ENCODE data around the gene TMEM217.
"Not testable (repeated sequence)": the region's sequence is repeated elsewhere in the genome, so short reads cannot be mapped to it uniquely, and the experiment has no call there.

Gene TMEM217

GRCh38 chr6:37257634-37258404 lies at the start of gene TMEM217, which contains the start of gene TBC1D22B:
TSS of gene TMEM217 (minus strand) at chr6:37258144. CDS start at chr6:37219030, 39,114 bp downstream.
TSS of gene TBC1D22B (plus strand) at chr6:37257772. CDS start at chr6:37257918, 146 bp downstream.
- DNase-seq (ENCODE audit: insufficient read length, low spot score), result peak; percentile 93
- no peak for FAIRE-seq
- no peak for TF ChIP-seq CTCF (IDR thresholded peaks at IDR 0.05; ENCODE audit: insufficient read depth, missing control alignments)

DNA sequence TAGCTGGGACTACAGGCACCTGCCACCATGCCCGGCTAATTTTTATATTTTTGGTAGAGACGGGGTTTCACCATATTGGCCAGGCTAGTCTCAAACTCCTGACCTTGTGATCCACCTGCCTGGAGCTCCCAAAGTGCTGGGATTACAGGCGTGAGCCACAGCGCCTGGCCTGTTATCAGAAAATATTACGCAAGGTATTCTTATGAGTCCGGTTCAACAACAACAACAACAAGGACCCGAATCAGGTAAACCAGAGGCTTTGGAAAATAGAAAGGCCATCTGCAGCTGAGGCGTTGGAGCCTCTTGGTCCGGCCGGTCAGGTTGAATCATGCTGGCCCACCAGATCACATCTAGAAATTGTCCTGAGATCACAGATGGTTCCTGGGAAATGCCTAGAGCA lies 49.5 kb upstream of the TMEM217 start:
- not testable (repeated sequence) for DNase-seq (ENCODE audit: insufficient read length, low spot score); FAIRE-seq

DNA sequence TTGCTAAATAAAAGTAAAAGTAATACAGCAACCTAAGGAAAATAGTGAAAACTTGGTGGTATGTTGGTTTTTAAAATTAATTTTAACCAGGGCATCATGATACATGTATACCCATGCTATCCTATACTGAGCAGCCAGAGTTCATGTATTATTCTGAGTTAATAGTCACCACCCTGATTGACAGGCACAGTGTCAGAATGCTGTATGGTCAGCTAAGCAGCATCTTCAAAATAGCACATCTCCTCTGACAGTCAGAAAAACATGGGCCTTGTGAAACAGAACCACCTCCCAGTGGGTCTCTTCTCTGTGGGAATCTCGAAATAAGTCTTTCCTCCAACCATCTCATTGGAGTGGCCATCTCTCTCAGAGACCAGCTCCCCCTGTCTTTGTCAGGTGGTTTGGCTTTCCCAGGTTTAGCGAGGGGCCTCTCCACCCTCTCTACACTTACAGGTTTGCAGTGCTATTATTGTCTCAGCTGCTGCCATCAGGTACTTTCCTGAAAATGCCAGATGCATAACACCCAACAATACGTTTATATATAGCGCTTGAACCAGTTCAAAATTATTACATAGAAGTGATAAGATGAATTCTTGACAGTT lies 48.8 kb upstream of the TMEM217 start:
- DNase-seq (ENCODE audit: insufficient read length, low spot score) (no peak), FAIRE-seq (no peak)
- TF ChIP-seq CTCF (IDR thresholded peaks at IDR 0.05; ENCODE audit: insufficient read depth, missing control alignments), result no peak

GRCh38 chr6:37305841-37306425 lies 48.0 kb upstream of the TMEM217 start:
- FAIRE-seq (no peak), DNase-seq (ENCODE audit: insufficient read length, low spot score) (no peak)
- TF ChIP-seq CTCF (IDR thresholded peaks at IDR 0.05; ENCODE audit: insufficient read depth, missing control alignments), result no peak

GRCh38 chr6:37304766-37305165 lies 46.8 kb upstream of the TMEM217 start:
- FAIRE-seq (no peak), DNase-seq (ENCODE audit: insufficient read length, low spot score) (no peak)
- no peak for TF ChIP-seq CTCF (IDR thresholded peaks at IDR 0.05; ENCODE audit: insufficient read depth, missing control alignments)

GRCh38 chr6:37303891-37304503 lies 46.1 kb upstream of the TMEM217 start:
- no peak for FAIRE-seq
- no peak for DNase-seq (ENCODE audit: insufficient read length, low spot score)
- peak; percentile 91 for TF ChIP-seq CTCF (IDR thresholded peaks at IDR 0.05; ENCODE audit: insufficient read depth, missing control alignments)

DNA sequence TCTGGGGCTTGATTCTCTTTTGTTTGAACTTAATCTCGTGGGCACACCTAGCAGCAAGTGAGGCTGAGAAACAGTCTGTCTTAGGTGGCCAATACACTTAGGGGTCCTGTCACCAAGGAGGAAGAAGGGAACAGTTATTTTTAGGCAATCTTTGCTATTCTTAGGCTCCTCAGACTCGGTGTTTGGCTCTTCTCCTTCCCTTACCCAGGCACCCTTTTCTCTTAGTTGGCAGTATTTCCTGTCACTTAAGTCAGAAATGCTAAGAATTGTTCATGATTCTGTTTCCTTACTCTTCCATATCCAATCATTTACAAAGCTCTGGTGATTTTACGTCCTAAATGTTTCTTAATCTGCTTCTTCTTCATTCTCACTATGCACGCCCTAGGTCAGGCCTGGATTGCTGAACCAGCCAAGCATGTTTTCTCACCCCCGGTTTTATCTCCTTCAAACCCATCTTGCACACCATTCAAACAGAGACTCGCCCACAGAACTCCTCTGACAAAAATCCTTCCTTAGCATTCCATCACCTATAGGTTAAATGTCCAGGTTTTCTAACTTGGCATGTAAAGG lies 45.2 kb upstream of the TMEM217 start:
- TF ChIP-seq CTCF (IDR thresholded peaks at IDR 0.05; ENCODE audit: insufficient read depth, missing control alignments), result no peak
- DNase-seq (ENCODE audit: insufficient read length, low spot score) (no peak), FAIRE-seq (no peak)
